HepG2 (cell line): ENCODE results near the gene ZNF445. TPM values are rescaled to one million over a fixed set of nuclear protein-coding genes. Genes with fewer than 3 reads are reported as not detected.

Source experiments
- HMGXB4 ChIP-seq, 2 experiments: sonication (generic) in 1 of 2; formaldehyde crosslinking in 1 of 2; IDR thresholded peaks; 2 replicates each; pipeline versions ENCODE4 v1.4.0 to v1.6.1; 2018 to 2020; ENCODE audit warnings: missing genetic modification reagents in 2 of 2, borderline replicate concordance in 1 of 2, low read depth in 1 of 2, mild to moderate bottlenecking in 1 of 2, missing biosample characterization in 1 of 2
- HNRNPUL1 ChIP-seq: fragments of 200-400 bp; formaldehyde crosslinking; IDR thresholded peaks from 2 replicates; pipeline ENCODE4 v1.6.1; 2017; ENCODE audit warnings: low read depth, mild to moderate bottlenecking, low read length, moderate library complexity
- IKZF4 ChIP-seq: sonication (generic); formaldehyde crosslinking; IDR thresholded peaks from 2 replicates; pipeline ENCODE4 v1.5.1; 2020; ENCODE audit warnings: borderline replicate concordance, mild to moderate bottlenecking, low read depth, missing genetic modification reagents; ENCODE audit errors: not compliant biosample characterization
- POGZ ChIP-seq: sonication (generic); formaldehyde crosslinking; IDR thresholded peaks from 2 replicates; pipeline ENCODE4 v1.4.0; 2020; ENCODE audit warnings: mild to moderate bottlenecking, missing genetic modification reagents
- REST ChIP-seq, 2 experiments: IDR thresholded peaks; 2 replicates each; pipeline ENCODE4 v1.6.1; 2011 to 2012; ENCODE audit warnings: low read length in 2 of 2, borderline replicate concordance in 1 of 2, low read depth in 1 of 2, mild to moderate bottlenecking in 1 of 2, moderate library complexity in 1 of 2
- SOX13 ChIP-seq, 3 experiments: fragments of 450-650 bp in 1 of 3; sonication (generic) in 1 of 3; formaldehyde crosslinking in 1 of 3; IDR thresholded peaks in 2 of 3; conservative IDR thresholded peaks in 1 of 3; 2 replicates each; pipeline versions ENCODE4 v1.5.0 to v1.6.1; 2016 to 2020; ENCODE audit warnings: antibody characterized with exemption in 1 of 3, mild to moderate bottlenecking in 1 of 3, missing compliant biosample characterization in 1 of 3, missing genetic modification reagents in 1 of 3, moderate library complexity in 1 of 3
- TCF7L2 ChIP-seq: IDR thresholded peaks from 2 replicates; pipeline ENCODE4 v1.6.1; 2011; ENCODE audit warnings: mild to moderate bottlenecking, low read depth, low read length, moderate library complexity
- TFDP2 ChIP-seq: sonication (generic); formaldehyde crosslinking; IDR thresholded peaks from 2 replicates; pipeline ENCODE4 v1.4.0; 2020; ENCODE audit warnings: missing genetic modification reagents
- ZNF331 ChIP-seq: sonication (generic); formaldehyde crosslinking; IDR thresholded peaks from 2 replicates; pipeline ENCODE4 v1.4.0; 2020; ENCODE audit warnings: missing genetic modification reagents
- ZNF512B ChIP-seq: sonication (generic); formaldehyde crosslinking; IDR thresholded peaks from 2 replicates; pipeline ENCODE4 v1.5.1; 2020; ENCODE audit warnings: missing genetic modification reagents, mild to moderate bottlenecking, borderline replicate concordance
- ZNF543 ChIP-seq: sonication (generic); formaldehyde crosslinking; IDR thresholded peaks from 2 replicates; pipeline ENCODE4 v1.4.0; 2020; ENCODE audit warnings: mild to moderate bottlenecking, missing genetic modification reagents
- ZNF615 ChIP-seq: sonication (generic); formaldehyde crosslinking; IDR thresholded peaks from 2 replicates; pipeline ENCODE4 v1.5.0; 2020; ENCODE audit warnings: mild to moderate bottlenecking, missing genetic modification reagents, borderline replicate concordance
- ZNF766 ChIP-seq: sonication (generic); formaldehyde crosslinking; IDR thresholded peaks from 2 replicates; pipeline ENCODE4 v1.5.0; 2020; ENCODE audit warnings: missing genetic modification reagents, borderline replicate concordance
- polyA plus RNA-seq, 8 experiments: library from polyadenylated mRNA; depleted of rRNA in 3 of 8; stranded (reverse) in 7 of 8; unstranded in 1 of 8; fragments of >200 nt; fragmentation: Illumina TruSeq in 4 of 8; extraction: Trizol in 4 of 8; gene quantifications; 2 replicates each; pipeline versions ENCODE4 v1.2.1 to v1.2.3, GENCODE V29; 2011 to 2016; ENCODE audit warnings: low read depth in 4 of 8, missing spikeins in 1 of 8, mixed read lengths in 1 of 8; ENCODE audit not compliant: insufficient read depth in 1 of 8
- total RNA-seq, 5 experiments: library from RNA; depleted of rRNA; stranded (reverse); fragments of >200 nt; fragmentation: Illumina TruSeq; extraction: Trizol; gene quantifications; 2 replicates each; pipeline ENCODE4 v1.2.3, GENCODE V29; 2016; ENCODE audit warnings: low read depth in 1 of 5
- TF ChIP-seq, protein P1 (sequence below): sonication (generic); formaldehyde crosslinking; IDR thresholded peaks from 2 replicates; pipeline ENCODE4 v1.4.0; 2020; ENCODE audit warnings: missing genetic modification reagents
- TF ChIP-seq, protein P2 (sequence below): sonication (generic); formaldehyde crosslinking; IDR thresholded peaks from 2 replicates; pipeline ENCODE4 v1.8.1; 2023; ENCODE audit warnings: missing genetic modification reagents, inconsistent platforms, borderline replicate concordance

The ZNF445 gene
- total and polyA plus RNA-seq, 2 of the 13 experiments (the other 11 are each of a cell fraction or from before 2014, with no cell fraction given) = 4.4 to 10.3 TPM

GRCh38 chr3:44478055-44478468 lies 592 bp upstream of the ZNF445 start (continued):
- TF ChIP-seq REST (IDR thresholded peaks at IDR 0.05; ENCODE audit: borderline replicate concordance in 1 of 2, low read depth in 1 of 2, low read length in 2 of 2) (no peak), HNRNPUL1 (no peak), ZNF766 (CRISPR knock-in tag) (no peak), POGZ (CRISPR knock-in tag) (0 out of 2 replicates have a peak, but pooled peaks have one; percentile 41), HMGXB4 (CRISPR knock-in tag; IDR thresholded peaks at IDR 0.05; ENCODE audit: borderline replicate concordance in 1 of 2, low read depth in 1 of 2) (peak in 1 of 2 experiments; percentile 44; a peak in 1 of 4 replicates), IKZF4 (no peak), ZNF512B (CRISPR knock-in tag) (no peak), SOX13 (IDR thresholded peaks at IDR 0.05) (no peak), SOX13 (CRISPR knock-in tag; conservative IDR thresholded peaks at IDR 0.05 in 1 of 2, IDR thresholded peaks at IDR 0.05 in 1 of 2) (no peak), ZNF615 (CRISPR knock-in tag) (no peak), ZNF331 (no peak), ZNF543 (0 out of 2 replicates have a peak, but pooled peaks have one; percentile 3), TFDP2 (CRISPR knock-in tag) (no peak), TCF7L2 (no peak)
- TF ChIP-seq, protein P1, sequence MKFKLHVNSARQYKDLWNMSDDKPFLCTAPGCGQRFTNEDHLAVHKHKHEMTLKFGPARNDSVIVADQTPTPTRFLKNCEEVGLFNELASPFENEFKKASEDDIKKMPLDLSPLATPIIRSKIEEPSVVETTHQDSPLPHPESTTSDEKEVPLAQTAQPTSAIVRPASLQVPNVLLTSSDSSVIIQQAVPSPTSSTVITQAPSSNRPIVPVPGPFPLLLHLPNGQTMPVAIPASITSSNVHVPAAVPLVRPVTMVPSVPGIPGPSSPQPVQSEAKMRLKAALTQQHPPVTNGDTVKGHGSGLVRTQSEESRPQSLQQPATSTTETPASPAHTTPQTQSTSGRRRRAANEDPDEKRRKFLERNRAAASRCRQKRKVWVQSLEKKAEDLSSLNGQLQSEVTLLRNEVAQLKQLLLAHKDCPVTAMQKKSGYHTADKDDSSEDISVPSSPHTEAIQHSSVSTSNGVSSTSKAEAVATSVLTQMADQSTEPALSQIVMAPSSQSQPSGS = no peak
- TF ChIP-seq, protein P2, sequence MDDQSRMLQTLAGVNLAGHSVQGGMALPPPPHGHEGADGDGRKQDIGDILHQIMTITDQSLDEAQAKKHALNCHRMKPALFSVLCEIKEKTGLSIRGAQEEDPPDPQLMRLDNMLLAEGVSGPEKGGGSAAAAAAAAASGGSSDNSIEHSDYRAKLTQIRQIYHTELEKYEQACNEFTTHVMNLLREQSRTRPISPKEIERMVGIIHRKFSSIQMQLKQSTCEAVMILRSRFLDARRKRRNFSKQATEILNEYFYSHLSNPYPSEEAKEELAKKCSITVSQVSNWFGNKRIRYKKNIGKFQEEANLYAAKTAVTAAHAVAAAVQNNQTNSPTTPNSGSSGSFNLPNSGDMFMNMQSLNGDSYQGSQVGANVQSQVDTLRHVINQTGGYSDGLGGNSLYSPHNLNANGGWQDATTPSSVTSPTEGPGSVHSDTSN (CRISPR knock-in tag) = no peak
